WI38 (cell line): Measurements from ENCODE around the gene STIL.

Source experiments
- H3K4me3 ChIP-seq: 2 replicates; pipeline ENCODE4 v1.5.1; 2011; ENCODE audit warnings: low read depth, mild to moderate bottlenecking, control low read depth, low read length
- TF ChIP-seq, protein P1 (sequence below): IDR thresholded peaks from 2 replicates; pipeline ENCODE4 v1.5.1; 2012; ENCODE audit warnings: low read depth, mild to moderate bottlenecking, control low read depth, low read length

The STIL gene

DNA sequence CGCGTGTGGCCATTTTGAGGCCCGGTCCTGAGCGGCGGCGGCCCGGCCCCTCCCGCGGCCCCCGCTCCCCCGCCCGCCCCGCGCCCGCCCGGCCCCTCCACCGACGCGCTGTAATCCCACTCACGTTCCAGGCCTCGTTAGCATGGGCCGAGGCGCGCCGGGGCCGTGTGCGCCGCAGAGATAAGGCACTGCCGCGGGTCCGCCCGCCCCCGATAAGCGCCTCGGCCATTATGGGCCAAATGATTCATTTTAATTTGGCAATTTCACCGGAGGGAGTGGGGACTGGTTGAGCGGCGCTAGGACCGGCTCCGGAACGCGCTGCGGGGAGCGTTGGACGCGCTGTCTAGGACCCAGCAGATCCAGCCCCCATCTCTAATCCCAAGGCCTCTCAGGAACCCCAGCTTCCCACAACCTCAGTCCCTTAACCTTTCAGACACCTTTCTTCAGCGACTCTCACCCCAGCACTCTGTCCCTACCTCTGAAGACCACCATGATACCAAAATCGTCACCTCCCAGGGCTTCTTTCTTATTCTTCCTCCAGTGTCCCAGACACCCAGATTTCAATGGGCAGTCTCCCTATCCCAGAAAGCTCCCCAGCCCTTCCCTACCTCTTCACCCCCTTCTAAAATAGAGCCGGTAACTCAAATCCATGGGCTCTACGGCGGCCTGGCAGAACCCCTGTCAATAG lies 81.6 kb downstream of the STIL start, which contains the start of gene TAL1:
Gene TAL1 (minus strand): TSS at position 39 of the 688 bp plus-strand sequence. CDS start 6,337 bp downstream, outside the sequence.
- no peak within 1 kb of the TSS for H3K4me3 ChIP-seq
- TF ChIP-seq, protein P1, sequence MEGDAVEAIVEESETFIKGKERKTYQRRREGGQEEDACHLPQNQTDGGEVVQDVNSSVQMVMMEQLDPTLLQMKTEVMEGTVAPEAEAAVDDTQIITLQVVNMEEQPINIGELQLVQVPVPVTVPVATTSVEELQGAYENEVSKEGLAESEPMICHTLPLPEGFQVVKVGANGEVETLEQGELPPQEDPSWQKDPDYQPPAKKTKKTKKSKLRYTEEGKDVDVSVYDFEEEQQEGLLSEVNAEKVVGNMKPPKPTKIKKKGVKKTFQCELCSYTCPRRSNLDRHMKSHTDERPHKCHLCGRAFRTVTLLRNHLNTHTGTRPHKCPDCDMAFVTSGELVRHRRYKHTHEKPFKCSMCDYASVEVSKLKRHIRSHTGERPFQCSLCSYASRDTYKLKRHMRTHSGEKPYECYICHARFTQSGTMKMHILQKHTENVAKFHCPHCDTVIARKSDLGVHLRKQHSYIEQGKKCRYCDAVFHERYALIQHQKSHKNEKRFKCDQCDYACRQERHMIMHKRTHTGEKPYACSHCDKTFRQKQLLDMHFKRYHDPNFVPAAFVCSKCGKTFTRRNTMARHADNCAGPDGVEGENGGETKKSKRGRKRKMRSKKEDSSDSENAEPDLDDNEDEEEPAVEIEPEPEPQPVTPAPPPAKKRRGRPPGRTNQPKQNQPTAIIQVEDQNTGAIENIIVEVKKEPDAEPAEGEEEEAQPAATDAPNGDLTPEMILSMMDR = no peak

DNA sequence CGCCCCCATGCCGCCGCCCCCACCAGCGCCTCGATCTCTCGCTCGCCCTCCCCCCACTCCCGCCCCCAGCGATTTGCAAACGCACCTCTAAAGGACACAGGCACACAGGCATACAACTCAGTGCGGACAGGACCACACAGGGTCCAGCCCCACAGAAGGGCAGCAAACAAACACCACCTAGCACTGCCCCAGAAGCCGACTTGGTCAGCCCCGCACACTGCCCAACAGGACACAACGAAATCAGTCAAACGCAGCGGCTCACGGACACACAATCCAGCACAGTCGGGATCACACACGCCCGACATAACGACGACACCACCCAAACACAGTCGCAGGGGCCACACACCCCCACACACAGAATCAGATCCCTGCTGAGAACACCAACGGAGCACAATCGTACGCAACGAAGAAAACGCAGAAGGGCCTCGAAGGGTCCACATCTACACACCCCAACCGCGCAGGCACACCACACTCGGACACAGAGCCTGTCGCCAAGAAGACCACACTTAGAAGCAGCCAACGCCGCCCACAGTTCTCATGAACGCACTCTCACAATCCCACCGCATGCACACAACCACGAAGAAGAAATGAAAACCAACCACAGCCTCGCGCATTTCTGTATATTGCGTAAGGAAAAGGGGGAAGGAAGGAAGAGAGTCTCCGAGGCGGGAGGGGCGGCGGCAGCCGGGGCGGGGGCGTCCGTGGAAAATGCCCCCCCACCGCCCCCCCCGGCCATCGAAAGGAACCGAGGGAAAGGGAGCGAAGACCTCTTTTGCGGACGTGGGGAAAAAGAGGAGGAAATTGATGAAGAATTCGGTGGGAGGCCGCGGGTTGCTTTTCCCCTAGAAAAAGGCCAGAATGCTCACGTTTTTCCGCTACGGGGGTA lies 82.4 kb downstream of the STIL start:
- H3K4me3 ChIP-seq = no peak overlapping the region
- TF ChIP-seq, protein P1 = no peak

DNA sequence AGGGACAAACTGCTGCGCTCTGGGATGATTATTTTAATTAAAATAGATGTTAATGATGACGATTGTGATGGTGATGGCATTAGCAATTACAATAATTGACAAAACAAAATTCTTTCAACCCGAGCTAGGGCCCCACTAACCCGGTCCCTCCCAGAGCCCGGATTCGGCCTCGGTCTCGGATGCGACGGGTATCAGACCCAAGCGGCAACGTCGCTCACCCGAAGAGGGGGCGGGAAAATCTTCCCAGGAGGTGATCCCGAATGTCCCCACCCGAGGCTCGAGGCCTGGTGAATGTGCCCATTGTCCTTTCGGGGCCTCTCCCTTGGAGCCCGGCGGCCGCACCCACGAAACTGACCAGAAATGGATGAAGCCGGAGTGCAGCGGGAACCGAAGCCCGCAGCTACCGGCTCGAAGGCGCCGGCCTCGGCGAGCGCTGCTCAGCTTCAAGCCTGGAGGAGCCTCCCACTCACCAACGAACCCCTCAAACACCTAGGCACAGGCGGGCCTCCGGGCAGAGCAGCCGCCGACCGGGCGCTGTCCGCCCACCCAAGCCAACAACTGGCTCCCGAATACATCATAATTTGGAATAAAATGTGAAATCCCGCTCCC lies 83.2 kb downstream of the STIL start:
- no peak overlapping the region for H3K4me3 ChIP-seq
- TF ChIP-seq, protein P1 = no peak

DNA sequence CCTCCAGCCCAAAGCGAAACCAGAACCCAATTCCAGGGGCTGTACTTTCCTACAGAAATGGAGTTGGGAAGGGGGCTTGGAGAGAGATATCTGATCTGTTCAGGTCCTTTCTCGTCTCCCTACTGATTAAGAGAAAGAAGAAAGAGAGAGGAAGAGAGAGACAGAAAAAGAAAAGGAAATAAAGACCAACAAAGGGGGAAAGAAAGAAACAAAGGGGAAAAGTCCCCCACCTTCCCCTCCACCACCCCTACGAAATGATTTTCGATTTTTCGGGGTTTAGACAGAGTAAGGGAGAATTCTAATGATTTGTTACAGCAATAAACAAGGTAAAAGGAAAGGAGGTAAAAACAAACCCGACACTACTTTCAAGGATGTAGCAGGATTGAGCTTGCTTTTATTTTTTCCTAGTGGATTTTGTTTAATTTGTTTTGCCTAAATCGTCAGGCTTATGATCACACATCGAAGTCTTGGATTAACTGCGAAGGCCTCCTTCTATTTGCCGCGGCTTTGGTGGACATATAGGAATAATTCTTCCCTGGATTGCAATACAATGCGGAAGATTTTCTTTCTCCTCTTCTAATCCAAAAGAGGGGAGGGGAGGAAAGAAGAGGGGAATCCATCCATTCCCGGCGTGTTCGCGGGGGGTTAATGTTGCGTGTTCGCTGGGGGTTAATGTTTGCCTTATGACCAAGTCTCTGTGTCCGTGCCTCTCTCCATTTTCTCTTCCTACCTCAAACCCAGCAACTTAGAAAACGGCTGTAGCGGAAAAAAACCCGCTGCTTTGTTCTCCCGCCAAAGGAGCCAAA lies 83.9 kb downstream of the STIL start:
- no peak overlapping the region for H3K4me3 ChIP-seq
- TF ChIP-seq, protein P1 = no peak

DNA sequence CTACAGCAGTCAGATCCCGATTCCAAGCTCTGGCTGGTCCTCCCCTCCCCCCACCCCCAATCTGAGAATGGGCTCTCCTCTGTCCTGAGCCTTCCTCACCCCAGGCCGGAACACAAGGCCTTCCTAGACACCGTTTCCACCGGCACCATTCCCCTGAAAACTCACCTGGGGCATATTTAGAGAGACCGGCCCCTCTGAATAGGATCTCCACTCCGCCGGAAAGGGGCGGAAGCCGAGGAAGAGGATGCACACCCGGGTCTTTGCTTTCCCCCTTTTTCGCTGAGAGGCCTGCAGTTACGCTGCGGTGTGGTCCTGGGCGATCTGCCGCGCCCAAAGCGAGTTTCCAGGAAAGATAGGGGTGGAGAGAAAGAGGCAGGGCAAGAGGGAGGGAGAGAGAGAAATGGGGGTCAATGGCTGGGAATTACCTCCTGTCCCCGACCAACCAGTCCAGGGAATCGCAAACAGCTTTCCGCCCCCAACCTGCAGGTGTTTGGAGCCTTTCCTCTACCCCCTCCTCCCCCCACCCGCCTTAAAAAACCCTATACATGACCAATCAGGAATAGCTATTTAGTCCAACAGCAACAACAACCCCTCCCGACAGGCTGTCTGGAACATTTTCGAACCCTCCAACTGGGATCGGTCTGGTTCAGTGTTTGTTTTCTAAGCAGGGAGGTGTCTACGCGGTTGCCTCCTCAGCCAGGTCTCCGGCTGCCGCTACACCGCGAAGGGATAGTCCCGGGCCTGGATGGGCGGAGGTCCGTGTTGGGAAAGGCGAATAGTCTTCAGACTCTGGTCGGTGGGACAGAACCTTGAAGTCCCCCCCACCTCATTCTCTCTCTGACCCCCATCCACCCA lies 84.7 kb downstream of the STIL start:
- TF ChIP-seq, protein P1 = no peak
- no peak overlapping the region for H3K4me3 ChIP-seq

DNA sequence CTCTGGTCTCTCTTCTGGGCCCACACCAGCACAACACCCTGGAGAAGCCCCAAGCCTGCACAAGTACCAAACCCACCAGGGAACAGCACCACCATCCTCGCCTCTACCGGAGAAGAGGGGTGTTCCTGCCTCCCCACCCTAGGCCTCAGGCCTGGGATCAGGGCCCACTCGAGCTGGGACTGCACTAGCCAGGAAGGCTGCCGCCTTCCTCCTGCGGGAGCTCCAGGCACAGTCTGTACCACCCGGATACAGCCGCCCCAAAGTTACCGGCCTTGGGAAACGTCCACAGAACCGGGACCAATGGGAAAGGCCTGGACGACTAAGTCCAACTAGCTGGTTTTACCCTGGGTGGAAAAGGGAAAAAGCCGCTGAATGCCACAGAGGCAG lies 85.3 kb downstream of the STIL start:
- TF ChIP-seq, protein P1 = no peak
- H3K4me3 ChIP-seq = no peak overlapping the region
